ENCODE measurements around the gene MTR. TPM values are rescaled to one million over a fixed set of nuclear protein-coding genes. Genes with fewer than 3 reads are reported as not detected.

Gene MTR
- total RNA-seq, 1 experiment from 2014 or later: 26.3 TPM

GRCh38 chr1:236917448-236917847 is 122.4 kb downstream of the MTR start:
- intact Hi-C loops (cut with micrococcal nuclease; ENCODE audit: unreplicated experiment): no loop called here
- H3K27ac Mint-ChIP-seq (ENCODE audit: unreplicated experiment): no peak overlapping the region
- no peak overlapping the region for H3K4me3 Mint-ChIP-seq (ENCODE audit: unreplicated experiment)
- Histone ChIP-seq H3K9me3 (peaks cover 12% of the 10 kb centered on the region), H3K4me3 (ENCODE audit: low read depth, low read length) (no peak overlapping the region), H3K27me3 (replicated peaks; ENCODE audit: control insufficient read depth, insufficient read depth, low read length) (no peaks in the 10 kb centered on the region), H3K4me1 (no peaks in the 10 kb centered on the region), H3K36me3 (ENCODE audit: control insufficient read depth, insufficient read depth, low read length) (no peaks in the 10 kb centered on the region)
- ChIA-PET CTCF (no interaction called here), POLR2A (no interaction called here)
- no peaks in the 10 kb centered on the region for H3K36me3 Mint-ChIP-seq (ENCODE audit: insufficient read depth, unreplicated experiment)
- TF ChIP-seq CTCF (IDR thresholded peaks at IDR 0.05; ENCODE audit: insufficient read depth in 1 of 2, low read depth in 1 of 2, low read length in 1 of 2, severe bottlenecking in 1 of 2, unreplicated experiment in 1 of 2): no peak
- BruUV-seq (replicated peaks): no TSS peak
- H3K27me3 Mint-ChIP-seq (ENCODE audit: insufficient read depth, unreplicated experiment): peaks cover 4% of the 10 kb centered on the region
- peaks cover 42% of the 10 kb centered on the region for H3K9me3 Mint-ChIP-seq (ENCODE audit: unreplicated experiment)
- DNase-seq: no peak
- no peaks in the 10 kb centered on the region for H3K4me1 Mint-ChIP-seq (ENCODE audit: low read depth, unreplicated experiment)

GRCh38 chr1:236920286-236920894 is 125.3 kb downstream of the MTR start:
- POLR2A ChIA-PET: no interaction called here
- no peak for DNase-seq
- no TSS peak for BruUV-seq (replicated peaks)
- H3K4me3 Mint-ChIP-seq (ENCODE audit: unreplicated experiment): no peak overlapping the region
- peaks cover 4% of the 10 kb centered on the region for H3K27me3 Mint-ChIP-seq (ENCODE audit: insufficient read depth, unreplicated experiment)
- Histone ChIP-seq H3K9me3 (peaks cover 12% of the 10 kb centered on the region), H3K27me3 (replicated peaks; ENCODE audit: control insufficient read depth, insufficient read depth, low read length) (no peaks in the 10 kb centered on the region), H3K4me1 (no peaks in the 10 kb centered on the region), H3K4me3 (ENCODE audit: low read depth, low read length) (no peak overlapping the region), H3K36me3 (ENCODE audit: control insufficient read depth, insufficient read depth, low read length) (no peaks in the 10 kb centered on the region)
- H3K4me1 Mint-ChIP-seq (ENCODE audit: low read depth, unreplicated experiment): no peaks in the 10 kb centered on the region
- no peak for TF ChIP-seq CTCF (IDR thresholded peaks at IDR 0.05; ENCODE audit: insufficient read depth in 1 of 2, low read depth in 1 of 2, low read length in 1 of 2, severe bottlenecking in 1 of 2, unreplicated experiment in 1 of 2)
- CTCF ChIA-PET: no interaction called here
- intact Hi-C loops (cut with micrococcal nuclease; ENCODE audit: unreplicated experiment): no loop called here
- no peaks in the 10 kb centered on the region for H3K36me3 Mint-ChIP-seq (ENCODE audit: insufficient read depth, unreplicated experiment)
- H3K27ac Mint-ChIP-seq (ENCODE audit: unreplicated experiment): no peak overlapping the region
- H3K9me3 Mint-ChIP-seq (ENCODE audit: unreplicated experiment): peaks cover 42% of the 10 kb centered on the region

GRCh38 chr1:236921610-236922009 is 126.5 kb downstream of the MTR start:
- no TSS peak for BruUV-seq (replicated peaks)
- TF ChIP-seq CTCF (IDR thresholded peaks at IDR 0.05; ENCODE audit: insufficient read depth in 1 of 2, low read depth in 1 of 2, low read length in 1 of 2, severe bottlenecking in 1 of 2, unreplicated experiment in 1 of 2): no peak
- Histone ChIP-seq H3K4me3 (ENCODE audit: low read depth, low read length) (no peak overlapping the region), H3K9me3 (peaks cover 6% of the 10 kb centered on the region), H3K27me3 (replicated peaks; ENCODE audit: control insufficient read depth, insufficient read depth, low read length) (no peaks in the 10 kb centered on the region), H3K36me3 (ENCODE audit: control insufficient read depth, insufficient read depth, low read length) (no peaks in the 10 kb centered on the region), H3K4me1 (no peaks in the 10 kb centered on the region)
- intact Hi-C loops (cut with micrococcal nuclease; ENCODE audit: unreplicated experiment): no loop called here
- peaks cover 4% of the 10 kb centered on the region for H3K27me3 Mint-ChIP-seq (ENCODE audit: insufficient read depth, unreplicated experiment)
- ChIA-PET CTCF (no interaction called here), POLR2A (no interaction called here)
- H3K36me3 Mint-ChIP-seq (ENCODE audit: insufficient read depth, unreplicated experiment): no peaks in the 10 kb centered on the region
- H3K27ac Mint-ChIP-seq (ENCODE audit: unreplicated experiment): no peak overlapping the region
- H3K4me3 Mint-ChIP-seq (ENCODE audit: unreplicated experiment): no peak overlapping the region
- H3K4me1 Mint-ChIP-seq (ENCODE audit: low read depth, unreplicated experiment): no peaks in the 10 kb centered on the region
- H3K9me3 Mint-ChIP-seq (ENCODE audit: unreplicated experiment): peaks cover 36% of the 10 kb centered on the region
- DNase-seq: no peak

Data from Caco-2 (cell line).